ENCODE data around the gene KRT10.

- TF ChIP-seq FOXM1 (IDR thresholded peaks at IDR 0.05; ENCODE audit: borderline replicate concordance, low read depth) (no peak), USF1 (IDR thresholded peaks at IDR 0.05) (no peak), NFIC (IDR thresholded peaks at IDR 0.05) (no peak), ZBTB7A (IDR thresholded peaks at IDR 0.05; ENCODE audit: low read depth) (no peak)
Observed at GRCh38 chr17:40777459-40777858, 45.0 kb downstream of the KRT10 start.

Measured in Ishikawa (cell line).